GM21786 (cell line): ENCODE measurements around the gene CSHL1.

ENCODE experiments used
- ATAC-seq: cut with Tn5 transposase; IDR thresholded peaks from one replicate; pipeline ENCODE4 v1.9.1; 2021; ENCODE audit not compliant: unreplicated experiment

CSHL1 gene

DNA sequence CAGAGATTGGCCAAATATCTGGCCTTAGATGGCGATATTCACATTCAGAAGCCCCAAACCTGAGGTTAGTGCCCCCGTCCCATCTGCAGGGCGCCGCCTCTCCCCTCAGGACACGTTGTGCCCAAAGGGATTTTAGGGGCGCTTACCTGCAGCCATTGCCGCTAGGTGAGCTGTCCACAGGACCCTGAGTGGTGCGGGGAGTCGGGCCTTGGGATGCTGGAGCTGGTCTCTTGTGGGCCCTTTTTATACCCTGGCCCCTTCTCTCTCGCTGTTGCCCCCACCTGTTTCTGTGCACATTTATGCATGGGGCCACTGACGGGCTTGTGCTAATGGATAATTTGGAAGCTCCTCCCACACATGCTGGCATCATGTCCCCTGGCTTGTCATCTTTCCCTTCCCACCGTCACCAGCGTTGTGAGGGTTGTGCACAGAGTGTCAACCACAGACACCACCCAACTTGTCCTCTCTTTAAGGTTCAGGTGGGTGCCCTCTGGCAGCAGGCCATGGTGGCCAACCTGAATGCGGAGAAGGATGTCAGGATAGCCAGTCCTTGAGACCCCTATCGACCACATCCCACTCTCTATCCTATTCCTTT lies at the start of gene CSHL1:
Gene CSHL1, minus strand, starts transcription at position 218 of the 595 bp plus-strand sequence. Its CDS starts 62 bp downstream, at position 156.
- ATAC-seq, result no peak

GRCh38 chr17:63960430-63960829 lies 49.4 kb upstream of the CSHL1 start:
- ATAC-seq, result no peak

GRCh38 chr17:63960006-63960405 lies 48.9 kb upstream of the CSHL1 start:
- no peak for ATAC-seq

GRCh38 chr17:63956296-63956920 lies 45.4 kb upstream of the CSHL1 start:
- ATAC-seq, result no peak

DNA sequence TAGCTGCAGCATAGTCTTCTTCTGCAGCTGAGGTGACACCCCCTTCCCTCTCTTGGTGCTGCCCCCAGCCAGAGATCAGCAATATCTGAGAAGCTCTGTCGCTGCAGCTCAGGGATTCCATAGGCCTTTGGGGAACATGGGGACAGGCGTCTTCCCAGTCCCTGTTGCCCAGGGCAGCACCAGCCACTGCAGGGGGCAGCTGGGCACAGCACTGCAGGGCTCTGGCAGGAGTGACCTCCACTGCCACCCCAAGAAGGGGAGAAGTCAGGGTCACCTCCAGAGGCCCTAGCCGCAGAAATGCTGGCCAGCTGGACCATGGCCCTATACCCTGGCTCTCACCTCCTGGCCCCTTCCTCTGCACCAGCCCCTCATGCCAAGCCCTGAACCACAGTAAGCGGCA lies 44.7 kb upstream of the CSHL1 start:
- ATAC-seq, result no peak

- no peak for ATAC-seq
Measured at GRCh38 chr17:63955232-63955631, 44.2 kb upstream of the CSHL1 start.

GRCh38 chr17:63954402-63955063 lies 43.5 kb upstream of the CSHL1 start:
- ATAC-seq, result peak; percentile 59

DNA sequence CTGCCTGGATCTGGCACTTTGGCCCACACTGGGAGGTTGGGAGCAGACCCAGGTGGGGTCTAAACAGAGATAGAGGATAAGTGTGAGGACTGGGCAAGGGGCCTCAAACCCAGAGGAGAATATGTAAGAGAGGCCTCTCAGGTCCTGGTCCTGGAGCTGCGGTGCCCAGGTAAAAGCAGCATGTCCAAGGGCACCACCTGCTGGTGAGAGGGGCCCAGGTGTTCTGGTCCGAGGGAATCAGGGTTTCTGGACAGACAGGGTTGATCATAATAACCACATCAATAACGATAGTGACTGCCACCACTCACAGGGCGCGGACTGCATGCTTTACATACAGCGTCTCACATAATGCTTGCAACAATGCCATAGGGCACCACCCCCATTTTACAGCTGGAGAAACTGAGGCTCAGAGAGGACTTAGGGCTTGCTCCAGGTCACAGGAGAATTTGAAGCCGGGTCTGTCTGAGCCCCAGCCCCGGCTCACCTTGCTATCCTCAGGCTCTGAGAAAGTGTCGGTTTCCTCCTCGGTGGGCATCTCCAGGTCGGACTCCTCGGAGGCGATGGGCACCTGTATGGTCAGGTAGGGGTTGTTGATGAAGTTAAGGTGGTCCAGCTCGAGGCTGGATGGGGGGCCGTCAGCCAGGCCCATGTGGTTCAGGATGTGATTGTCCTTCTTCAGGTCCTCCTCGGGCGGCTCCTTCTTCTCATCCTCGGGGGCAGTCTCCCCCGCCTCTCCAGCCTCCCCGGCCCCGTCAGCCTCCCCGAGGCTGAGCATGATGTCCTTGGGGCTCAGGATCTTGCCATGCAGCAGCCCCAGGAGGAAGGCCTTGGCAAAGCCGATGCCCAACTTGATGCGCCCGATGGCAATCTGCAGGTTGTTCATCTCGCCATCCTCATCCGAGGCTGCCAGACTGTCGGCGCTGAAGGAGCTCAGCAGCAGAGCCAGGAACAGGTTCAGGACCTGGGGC lies 40.2 kb upstream of the CSHL1 start:
- ATAC-seq, result no peak

GRCh38 chr17:63949576-63950250 lies 38.7 kb upstream of the CSHL1 start:
- no peak for ATAC-seq

DNA sequence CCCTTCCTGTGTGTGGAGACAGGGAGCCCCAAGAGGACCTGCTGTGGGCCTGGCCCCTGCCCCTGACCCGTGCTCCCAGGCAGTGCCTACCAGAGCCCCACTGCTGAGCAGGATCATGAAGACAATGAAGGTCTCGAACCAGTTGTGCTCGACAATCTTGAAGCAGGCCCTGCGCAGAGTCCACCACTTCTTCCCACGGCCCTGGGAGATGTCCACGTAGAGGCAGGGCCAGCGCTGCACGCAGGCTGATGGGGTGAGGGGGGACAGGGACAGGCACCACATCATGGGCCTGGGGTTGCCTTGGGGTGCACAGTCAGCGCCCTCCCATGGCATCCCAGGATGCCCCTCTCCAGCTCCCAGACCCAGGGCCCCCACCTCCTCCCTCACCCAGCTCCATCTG lies 37.5 kb upstream of the CSHL1 start:
- ATAC-seq, result no peak

- ATAC-seq, result no peak
Measured at GRCh38 chr17:63947711-63948330, 36.8 kb upstream of the CSHL1 start.

DNA sequence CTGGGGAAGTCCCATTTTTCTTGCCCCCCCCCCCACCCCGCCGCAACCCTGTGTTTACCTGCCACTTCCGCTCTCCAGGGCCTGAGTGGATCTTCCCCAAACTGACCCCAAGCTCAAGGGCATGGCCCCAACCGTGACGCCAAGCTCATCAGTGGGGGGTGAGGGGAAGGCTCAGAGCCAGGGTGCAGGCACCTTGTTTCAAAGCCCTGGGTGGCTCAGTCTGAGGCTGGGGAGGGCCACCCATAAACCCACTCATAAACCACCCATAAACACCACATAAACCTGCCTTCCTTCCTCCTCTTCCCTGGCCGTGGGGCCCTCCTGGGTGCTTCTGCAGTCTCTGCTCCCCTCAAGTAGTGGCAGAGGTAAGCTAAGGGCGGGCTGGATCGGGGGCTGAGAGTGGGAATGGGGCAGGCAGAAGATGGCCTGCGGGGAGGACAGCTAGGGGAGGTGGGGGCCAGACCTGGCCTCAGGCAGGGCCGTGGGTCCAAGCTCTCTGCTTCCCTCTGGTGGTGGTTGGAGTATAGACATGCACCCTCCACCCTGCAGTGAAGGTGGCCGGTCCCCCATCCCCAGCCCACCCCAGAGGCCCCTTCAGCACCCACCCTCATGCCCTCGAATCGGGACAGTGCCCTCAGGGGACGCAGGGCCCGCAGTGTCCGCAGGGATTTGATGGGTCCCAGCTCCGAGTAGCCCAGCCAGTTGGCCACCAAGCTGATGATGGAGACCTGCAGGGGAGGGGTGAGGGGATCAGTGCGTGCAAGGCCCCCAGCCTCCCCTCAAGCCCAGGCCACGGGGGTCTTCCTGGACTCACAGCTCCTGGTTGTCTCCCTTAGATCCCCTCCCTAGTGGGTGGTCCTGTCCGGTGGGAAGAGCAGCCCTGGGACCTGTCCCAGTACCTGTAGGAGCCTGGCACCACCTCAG lies 35.6 kb upstream of the CSHL1 start:
- peak; percentile 59 for ATAC-seq

GRCh38 chr17:63945784-63946439 lies 34.9 kb upstream of the CSHL1 start:
- ATAC-seq, result peak; percentile 41

DNA sequence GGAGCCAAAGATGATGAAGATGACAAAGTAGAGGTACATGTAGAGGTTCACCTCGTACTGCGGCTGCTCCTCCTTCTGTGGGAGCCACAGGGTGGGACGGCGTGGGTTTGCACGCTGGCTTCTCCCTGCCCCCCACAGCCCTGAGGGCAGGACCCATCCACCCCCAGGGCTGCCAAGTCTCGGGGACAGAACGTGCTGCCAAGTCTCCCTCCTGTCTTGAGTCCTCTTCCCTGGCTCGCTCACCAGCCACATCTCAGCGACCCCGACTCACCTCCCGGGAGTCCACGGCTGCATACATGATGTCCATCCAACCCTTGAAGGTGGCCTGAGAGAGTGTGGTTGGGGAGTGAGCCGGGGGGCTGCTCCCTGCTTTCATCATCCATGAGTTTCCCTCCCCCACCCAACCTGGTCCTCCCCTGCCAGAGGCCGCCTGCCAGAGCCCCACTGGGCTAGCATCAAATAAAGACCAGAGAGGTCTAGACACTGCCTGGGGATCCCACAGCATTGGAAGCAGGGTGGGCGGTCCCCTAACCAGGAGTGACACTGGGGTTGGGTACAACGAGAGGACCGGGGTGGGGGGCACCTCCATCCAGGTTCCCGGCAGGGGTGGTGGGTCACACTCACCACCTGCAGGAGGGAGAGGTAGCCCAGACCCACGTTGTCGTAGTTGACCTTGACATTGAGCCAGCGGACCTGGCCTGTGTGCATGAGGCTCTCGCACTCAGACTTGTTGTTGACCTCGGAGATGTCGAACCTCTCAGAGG lies 33.9 kb upstream of the CSHL1 start:
- ATAC-seq, result no peak

GRCh38 chr17:63943745-63944144 lies 32.7 kb upstream of the CSHL1 start:
- no peak for ATAC-seq

DNA sequence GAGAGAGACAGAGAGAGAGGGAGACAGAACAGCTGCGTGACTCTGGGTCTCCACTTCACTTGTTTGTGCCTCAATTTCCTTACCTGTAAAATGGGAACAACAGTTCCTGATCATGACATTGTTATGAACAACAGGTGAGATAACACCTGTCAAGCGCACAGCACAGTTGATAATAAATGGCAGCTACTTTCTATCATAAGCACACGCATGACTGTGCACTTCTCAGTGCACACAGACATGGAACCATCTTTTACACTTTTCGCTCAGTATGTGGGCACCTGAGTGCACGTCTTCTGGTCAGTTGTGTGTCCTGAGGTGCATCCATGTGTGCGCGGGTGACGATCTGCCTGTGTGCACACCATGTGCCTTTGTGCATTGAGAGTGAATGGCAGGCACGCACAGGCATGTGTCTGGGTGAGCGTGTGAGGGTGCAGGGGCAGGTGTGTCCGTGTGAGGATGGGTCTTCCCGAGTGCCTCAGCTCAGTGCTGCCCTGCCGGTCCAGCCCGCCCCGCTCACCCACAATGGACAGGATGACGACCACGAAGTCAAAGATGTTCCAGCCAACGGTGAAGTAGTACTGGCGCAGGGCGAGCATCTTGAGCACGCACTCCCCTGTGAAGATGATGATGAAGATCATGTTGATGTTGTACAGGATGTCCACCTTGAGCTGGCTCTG lies 31.4 kb upstream of the CSHL1 start:
- no peak for ATAC-seq

GRCh38 chr17:63941751-63942150 lies 30.7 kb upstream of the CSHL1 start:
- ATAC-seq, result no peak
